Measurements from ENCODE around the gene OSBPL3.

- TF ChIP-seq EZH2 (IDR thresholded peaks at IDR 0.05; ENCODE audit: low read length): no peak
- TF ChIP-seq CTCF (optimal IDR thresholded peaks at IDR 0.05 in 1 of 3, IDR thresholded peaks at IDR 0.05 in 1 of 3, conservative IDR thresholded peaks at IDR 0.05 in 1 of 3; ENCODE audit: extremely low read depth in 1 of 3, insufficient read depth in 2 of 3, low read length in 3 of 3): no peak
These were observed 137.9 kb downstream of the OSBPL3 start for GRCh38 chr7:24842029-24842428.
